Testis (tissue), 2 donors: Measurements from ENCODE around the gene RBM12.
"Not testable (repeated sequence)": the region's sequence is repeated elsewhere in the genome, so short reads cannot be mapped to it uniquely, and the experiment has no call there.

Experiments used
- POLR2A ChIP-seq: fragments of 450-650 bp; IDR thresholded peaks from one replicate; pipeline ENCODE4 v1.6.1; 2017; ENCODE audit warnings: antibody characterized with exemption, mild to moderate bottlenecking, moderate library complexity
- TF ChIP-seq, protein P1 (sequence below), 3 experiments: fragments of 450-650 bp in 2 of 3; fragments of 200-600 bp in 1 of 3; sonication (generic) in 1 of 3; IDR thresholded peaks; one replicate each; pipeline ENCODE4 v1.5.1; 2016 to 2019; ENCODE audit warnings: antibody characterized with exemption in 3 of 3, mild to moderate bottlenecking in 2 of 3, moderate library complexity in 1 of 3

DNA sequence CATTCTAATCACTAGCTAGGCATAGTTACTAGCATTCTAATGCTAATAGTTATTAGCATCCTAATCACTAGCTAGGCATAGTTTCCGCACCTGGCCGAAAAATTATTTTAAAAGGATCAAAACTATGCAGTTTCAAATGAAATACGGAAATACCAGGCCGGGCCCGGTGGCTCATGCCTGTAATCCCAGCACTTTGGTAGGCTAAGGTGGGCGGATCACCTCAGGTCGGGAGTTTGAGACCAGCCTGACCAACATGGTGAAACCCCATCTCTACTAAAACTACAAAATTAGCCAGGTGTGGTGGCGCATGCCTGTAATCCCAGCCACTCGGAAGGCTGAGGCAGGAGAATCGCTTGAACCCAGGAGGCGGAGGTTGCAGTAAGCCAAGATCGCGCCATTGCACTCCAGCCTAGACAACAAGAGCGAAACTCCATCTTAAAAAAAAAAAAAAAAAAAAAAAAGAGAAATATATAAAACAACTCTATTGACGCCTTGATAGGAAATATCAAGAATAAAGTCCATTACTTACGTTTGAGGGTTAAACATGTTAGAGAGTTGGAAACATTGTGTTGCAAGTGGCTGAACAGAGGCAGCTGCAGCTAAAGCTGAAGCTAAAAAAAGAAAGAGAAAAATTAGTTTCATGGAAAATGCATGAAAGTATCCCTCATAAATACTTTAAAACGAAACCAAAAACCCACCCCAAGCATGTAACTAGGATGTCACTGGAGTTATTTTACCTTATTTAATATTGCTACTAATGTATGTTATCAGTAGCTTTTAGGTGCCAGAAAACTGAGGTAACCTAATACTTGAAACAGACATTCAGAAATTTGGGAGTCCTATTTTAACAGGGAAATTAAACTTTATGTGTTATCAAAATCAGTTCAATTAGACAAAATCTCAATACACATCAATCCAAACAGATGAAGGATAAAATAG, 42.2 kb upstream of the RBM12 start:
- not testable (repeated sequence) for TF ChIP-seq POLR2A
- TF ChIP-seq, protein P1, sequence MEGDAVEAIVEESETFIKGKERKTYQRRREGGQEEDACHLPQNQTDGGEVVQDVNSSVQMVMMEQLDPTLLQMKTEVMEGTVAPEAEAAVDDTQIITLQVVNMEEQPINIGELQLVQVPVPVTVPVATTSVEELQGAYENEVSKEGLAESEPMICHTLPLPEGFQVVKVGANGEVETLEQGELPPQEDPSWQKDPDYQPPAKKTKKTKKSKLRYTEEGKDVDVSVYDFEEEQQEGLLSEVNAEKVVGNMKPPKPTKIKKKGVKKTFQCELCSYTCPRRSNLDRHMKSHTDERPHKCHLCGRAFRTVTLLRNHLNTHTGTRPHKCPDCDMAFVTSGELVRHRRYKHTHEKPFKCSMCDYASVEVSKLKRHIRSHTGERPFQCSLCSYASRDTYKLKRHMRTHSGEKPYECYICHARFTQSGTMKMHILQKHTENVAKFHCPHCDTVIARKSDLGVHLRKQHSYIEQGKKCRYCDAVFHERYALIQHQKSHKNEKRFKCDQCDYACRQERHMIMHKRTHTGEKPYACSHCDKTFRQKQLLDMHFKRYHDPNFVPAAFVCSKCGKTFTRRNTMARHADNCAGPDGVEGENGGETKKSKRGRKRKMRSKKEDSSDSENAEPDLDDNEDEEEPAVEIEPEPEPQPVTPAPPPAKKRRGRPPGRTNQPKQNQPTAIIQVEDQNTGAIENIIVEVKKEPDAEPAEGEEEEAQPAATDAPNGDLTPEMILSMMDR (IDR thresholded peaks at IDR 0.05): not testable (repeated sequence)
